HG03039 (cell line): ENCODE data around the gene HOXB3.

Experiments
- ATAC-seq: cut with Tn5 transposase; IDR thresholded peaks from one replicate; pipeline ENCODE4 v1.9.1; 2021; ENCODE audit warnings: mild to moderate bottlenecking, moderate library complexity; ENCODE audit not compliant: unreplicated experiment

The HOXB3 gene

GRCh38 chr17:48589831-48590606, at the start of gene HOXB3:
TSS of gene HOXB3 (minus strand) at chr17:48590241. CDS start at chr17:48552474, 37,767 bp downstream.
- ATAC-seq = no peak

- ATAC-seq = no peak
These were observed 49.1 kb upstream of the HOXB3 start for GRCh38 chr17:48639136-48639535.

- no peak for ATAC-seq
These were observed 47.6 kb upstream of the HOXB3 start for GRCh38 chr17:48637323-48638260.

- ATAC-seq = no peak
These were observed 46.4 kb upstream of the HOXB3 start for GRCh38 chr17:48636177-48637018.

- ATAC-seq = no peak
These were observed 44.6 kb upstream of the HOXB3 start for GRCh38 chr17:48634493-48635208.

- no peak for ATAC-seq
These were observed 43.2 kb upstream of the HOXB3 start for GRCh38 chr17:48633266-48633677.

- ATAC-seq = no peak
These were observed 42.7 kb upstream of the HOXB3 start for GRCh38 chr17:48632579-48633265.

GRCh38 chr17:48631693-48632578, 41.9 kb upstream of the HOXB3 start:
- no peak for ATAC-seq

GRCh38 chr17:48630925-48631692, 41.1 kb upstream of the HOXB3 start:
- ATAC-seq = no peak

GRCh38 chr17:48630009-48630924, 40.2 kb upstream of the HOXB3 start:
- no peak for ATAC-seq

- ATAC-seq = no peak
These were observed 39.3 kb upstream of the HOXB3 start for GRCh38 chr17:48629411-48629759.

- no peak for ATAC-seq
These were observed 38.8 kb upstream of the HOXB3 start for GRCh38 chr17:48628649-48629410.

- ATAC-seq = no peak
These were observed 37.8 kb upstream of the HOXB3 start for GRCh38 chr17:48627623-48628521.

- no peak for ATAC-seq
These were observed 37.1 kb upstream of the HOXB3 start for GRCh38 chr17:48627118-48627597.
